Gastroesophageal sphincter (tissue), 3 donors: ENCODE results near the gene GRK5.

Source experiments
- EP300 ChIP-seq: sonication (generic); formaldehyde crosslinking; IDR thresholded peaks from one replicate; pipeline ENCODE4 v1.6.1; 2017; ENCODE audit warnings: antibody characterized with exemption, mild to moderate bottlenecking
- POLR2A ChIP-seq, 2 donors: fragments of 450-650 bp; IDR thresholded peaks; one replicate each; pipeline ENCODE4 v1.6.1; 2017; ENCODE audit warnings: antibody characterized with exemption in 2 of 2, mild to moderate bottlenecking in 2 of 2, moderate library complexity in 1 of 2
- POLR2AphosphoS5 ChIP-seq: sonication (generic); formaldehyde crosslinking; IDR thresholded peaks from one replicate; pipeline ENCODE4 v1.6.1; 2017; ENCODE audit warnings: antibody characterized with exemption
- TF ChIP-seq, protein P1 (sequence below), 4 experiments: fragments of 200-600 bp in 2 of 4; fragments of 450-650 bp in 2 of 4; sonication (generic) in 1 of 4; IDR thresholded peaks; one replicate each; pipeline ENCODE4 v1.5.1; 2017 to 2019; ENCODE audit warnings: antibody characterized with exemption in 4 of 4, mild to moderate bottlenecking in 2 of 4, moderate library complexity in 2 of 4

DNA sequence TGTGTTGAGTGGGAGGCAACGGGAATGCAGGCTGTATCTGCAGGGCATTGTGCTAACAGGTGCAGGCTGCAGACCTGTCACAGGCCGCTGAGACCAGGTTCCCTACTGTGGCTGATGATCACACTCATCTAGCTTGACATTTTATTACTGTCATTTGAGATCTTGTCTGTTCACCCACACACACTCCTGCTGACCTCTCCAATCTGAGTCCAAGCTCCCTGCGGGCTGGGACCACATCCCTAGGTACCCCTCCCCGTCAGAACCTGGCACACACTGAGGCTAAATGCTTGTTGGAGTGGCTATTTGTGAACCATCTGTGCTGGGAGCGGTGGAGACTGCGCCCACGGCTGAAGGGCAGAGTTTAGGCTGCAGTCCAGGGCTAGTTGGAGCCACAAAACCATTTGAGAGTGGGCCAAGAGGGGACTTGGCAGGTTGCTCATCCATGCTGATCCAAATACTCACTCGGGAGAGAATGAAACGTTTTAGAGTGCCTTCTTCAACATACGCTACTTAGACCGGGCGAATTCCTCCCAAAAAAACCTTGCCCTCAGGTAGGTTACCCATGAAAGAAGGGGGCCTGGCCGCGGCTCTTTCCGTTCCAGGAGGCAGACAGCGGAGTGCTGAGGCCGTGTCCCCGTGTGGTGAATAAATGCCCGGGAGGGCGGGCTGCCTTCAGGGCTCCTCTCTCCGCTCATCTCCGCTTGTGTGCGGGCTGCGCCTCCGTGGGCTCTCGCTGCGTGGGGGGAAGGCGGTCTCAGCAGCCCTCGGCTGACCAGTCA, 170.8 kb downstream of the GRK5 start:
- TF ChIP-seq, protein P1, sequence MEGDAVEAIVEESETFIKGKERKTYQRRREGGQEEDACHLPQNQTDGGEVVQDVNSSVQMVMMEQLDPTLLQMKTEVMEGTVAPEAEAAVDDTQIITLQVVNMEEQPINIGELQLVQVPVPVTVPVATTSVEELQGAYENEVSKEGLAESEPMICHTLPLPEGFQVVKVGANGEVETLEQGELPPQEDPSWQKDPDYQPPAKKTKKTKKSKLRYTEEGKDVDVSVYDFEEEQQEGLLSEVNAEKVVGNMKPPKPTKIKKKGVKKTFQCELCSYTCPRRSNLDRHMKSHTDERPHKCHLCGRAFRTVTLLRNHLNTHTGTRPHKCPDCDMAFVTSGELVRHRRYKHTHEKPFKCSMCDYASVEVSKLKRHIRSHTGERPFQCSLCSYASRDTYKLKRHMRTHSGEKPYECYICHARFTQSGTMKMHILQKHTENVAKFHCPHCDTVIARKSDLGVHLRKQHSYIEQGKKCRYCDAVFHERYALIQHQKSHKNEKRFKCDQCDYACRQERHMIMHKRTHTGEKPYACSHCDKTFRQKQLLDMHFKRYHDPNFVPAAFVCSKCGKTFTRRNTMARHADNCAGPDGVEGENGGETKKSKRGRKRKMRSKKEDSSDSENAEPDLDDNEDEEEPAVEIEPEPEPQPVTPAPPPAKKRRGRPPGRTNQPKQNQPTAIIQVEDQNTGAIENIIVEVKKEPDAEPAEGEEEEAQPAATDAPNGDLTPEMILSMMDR (IDR thresholded peaks at IDR 0.05): no peak
- TF ChIP-seq POLR2AphosphoS5 (no peak), POLR2A (IDR thresholded peaks at IDR 0.05) (no peak), EP300 (no peak)
